Suprapubic skin (tissue), 4 donors: ENCODE measurements around the gene SMARCC1.

Experiments
- POLR2A ChIP-seq, 2 donors: fragments of 450-650 bp; IDR thresholded peaks; one replicate each; pipeline ENCODE4 v1.6.1; 2017; ENCODE audit warnings: antibody characterized with exemption in 2 of 2, mild to moderate bottlenecking in 2 of 2, moderate library complexity in 2 of 2
- POLR2AphosphoS5 ChIP-seq, 3 donors: sonication (generic); formaldehyde crosslinking; IDR thresholded peaks; one replicate each; pipeline ENCODE4 v1.6.1; 2017; ENCODE audit warnings: antibody characterized with exemption in 3 of 3
- TF ChIP-seq, protein P1 (sequence below), 2 donors: fragments of 200-600 bp in 1 of 2; fragments of 450-650 bp in 1 of 2; sonication (generic) in 1 of 2; IDR thresholded peaks; one replicate each; pipeline ENCODE4 v1.5.1; 2016 to 2019; ENCODE audit warnings: antibody characterized with exemption in 2 of 2, mild to moderate bottlenecking in 1 of 2, moderate library complexity in 1 of 2

DNA sequence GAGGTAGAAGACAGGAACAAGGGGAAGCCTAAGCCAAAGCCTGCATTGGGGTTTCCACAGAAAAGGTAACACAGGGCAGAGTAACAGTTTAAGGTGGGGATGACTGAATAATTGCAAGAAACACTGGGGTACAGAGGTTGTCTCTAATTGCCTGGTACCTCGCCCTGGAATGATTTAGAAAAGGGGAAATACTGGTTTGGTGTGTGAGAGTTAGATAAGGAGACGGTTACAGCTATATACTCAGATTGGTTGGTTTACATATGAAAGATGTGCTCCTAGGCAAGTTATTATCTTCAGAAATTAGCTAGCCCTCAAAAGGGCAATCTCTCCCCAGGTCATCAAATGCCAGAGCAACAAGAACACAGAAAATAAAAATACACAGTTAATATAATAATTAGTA lies 58.8 kb downstream of the SMARCC1 start:
- TF ChIP-seq POLR2A (IDR thresholded peaks at IDR 0.05), result no peak
- TF ChIP-seq, protein P1, sequence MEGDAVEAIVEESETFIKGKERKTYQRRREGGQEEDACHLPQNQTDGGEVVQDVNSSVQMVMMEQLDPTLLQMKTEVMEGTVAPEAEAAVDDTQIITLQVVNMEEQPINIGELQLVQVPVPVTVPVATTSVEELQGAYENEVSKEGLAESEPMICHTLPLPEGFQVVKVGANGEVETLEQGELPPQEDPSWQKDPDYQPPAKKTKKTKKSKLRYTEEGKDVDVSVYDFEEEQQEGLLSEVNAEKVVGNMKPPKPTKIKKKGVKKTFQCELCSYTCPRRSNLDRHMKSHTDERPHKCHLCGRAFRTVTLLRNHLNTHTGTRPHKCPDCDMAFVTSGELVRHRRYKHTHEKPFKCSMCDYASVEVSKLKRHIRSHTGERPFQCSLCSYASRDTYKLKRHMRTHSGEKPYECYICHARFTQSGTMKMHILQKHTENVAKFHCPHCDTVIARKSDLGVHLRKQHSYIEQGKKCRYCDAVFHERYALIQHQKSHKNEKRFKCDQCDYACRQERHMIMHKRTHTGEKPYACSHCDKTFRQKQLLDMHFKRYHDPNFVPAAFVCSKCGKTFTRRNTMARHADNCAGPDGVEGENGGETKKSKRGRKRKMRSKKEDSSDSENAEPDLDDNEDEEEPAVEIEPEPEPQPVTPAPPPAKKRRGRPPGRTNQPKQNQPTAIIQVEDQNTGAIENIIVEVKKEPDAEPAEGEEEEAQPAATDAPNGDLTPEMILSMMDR (IDR thresholded peaks at IDR 0.05), result no peak
- TF ChIP-seq POLR2AphosphoS5 (IDR thresholded peaks at IDR 0.05), result no peak
